GM21737 (cell line): ENCODE results near the gene TTC12.

ENCODE experiments used
- ATAC-seq: cut with Tn5 transposase; IDR thresholded peaks from one replicate; pipeline ENCODE4 v1.9.1; 2021; ENCODE audit warnings: mild to moderate bottlenecking, moderate library complexity; ENCODE audit not compliant: unreplicated experiment

Gene TTC12

GRCh38 chr11:113398669-113399430, 84.5 kb downstream of the TTC12 start:
- no peak for ATAC-seq

DNA sequence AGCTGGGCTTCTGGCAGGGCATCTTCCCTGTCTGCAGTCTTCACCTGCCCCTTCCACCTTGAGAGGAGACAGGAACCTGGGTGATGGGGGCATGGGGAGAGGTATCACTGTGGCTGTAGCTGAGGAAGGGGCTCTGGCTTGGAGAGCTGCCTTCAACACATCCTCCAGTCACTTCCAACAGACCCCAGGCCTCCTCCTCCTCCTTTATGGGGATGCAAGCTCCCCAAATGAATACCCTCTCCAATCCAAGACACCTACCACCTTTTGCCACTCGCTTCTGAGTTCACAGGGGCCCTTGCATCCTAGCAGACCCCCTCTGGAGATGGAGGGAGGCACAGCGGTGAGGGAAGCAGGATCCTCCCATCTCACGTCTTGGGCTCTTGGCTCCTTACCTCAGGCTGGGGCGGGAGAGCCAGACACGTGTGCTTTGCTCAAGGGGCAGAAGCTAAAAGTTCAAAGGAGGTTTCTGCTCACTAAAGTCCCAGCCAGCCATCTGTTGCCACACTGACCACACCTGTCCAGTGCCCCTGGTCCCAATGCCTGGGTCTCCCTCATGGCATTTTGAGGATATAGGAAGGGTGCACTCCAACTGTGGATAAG, 86.3 kb downstream of the TTC12 start:
- no peak for ATAC-seq

- ATAC-seq, result no peak
Observed at GRCh38 chr11:113401718-113402117, 87.3 kb downstream of the TTC12 start.

DNA sequence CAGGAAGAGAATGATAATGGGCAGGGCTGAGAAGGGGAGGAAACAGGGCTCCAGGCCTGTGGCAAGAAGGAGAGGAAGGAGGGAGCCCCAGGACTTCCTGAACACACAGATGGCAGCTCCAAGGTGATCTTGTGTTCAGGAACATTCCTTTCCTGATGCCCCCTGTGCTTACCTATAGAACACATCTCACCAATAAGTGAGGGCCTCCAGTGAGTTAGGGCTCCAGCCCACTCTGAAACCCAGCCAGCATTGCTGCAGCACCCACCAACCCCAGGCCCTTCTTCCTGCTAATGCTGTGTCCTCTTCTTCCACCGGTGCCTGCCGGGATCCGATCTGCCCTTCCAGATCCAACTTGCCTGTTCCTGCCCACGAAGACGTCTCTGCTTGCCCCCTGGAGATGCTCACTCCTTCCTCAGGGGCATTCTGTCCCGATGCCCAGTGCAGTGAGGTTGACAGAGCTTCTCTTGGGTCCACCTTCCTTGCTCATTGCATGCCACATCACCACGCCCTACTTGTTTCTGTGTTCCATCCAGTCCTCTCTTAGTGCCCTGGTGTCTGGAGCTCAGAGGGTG, 90.6 kb downstream of the TTC12 start:
- no peak for ATAC-seq

GRCh38 chr11:113405724-113406478, 91.5 kb downstream of the TTC12 start:
- ATAC-seq, result no peak

- no peak for ATAC-seq
Observed at GRCh38 chr11:113407163-113407562, 92.8 kb downstream of the TTC12 start.

GRCh38 chr11:113408206-113408605, 93.8 kb downstream of the TTC12 start:
- ATAC-seq, result no peak

GRCh38 chr11:113408887-113409286, 94.5 kb downstream of the TTC12 start:
- no peak for ATAC-seq

DNA sequence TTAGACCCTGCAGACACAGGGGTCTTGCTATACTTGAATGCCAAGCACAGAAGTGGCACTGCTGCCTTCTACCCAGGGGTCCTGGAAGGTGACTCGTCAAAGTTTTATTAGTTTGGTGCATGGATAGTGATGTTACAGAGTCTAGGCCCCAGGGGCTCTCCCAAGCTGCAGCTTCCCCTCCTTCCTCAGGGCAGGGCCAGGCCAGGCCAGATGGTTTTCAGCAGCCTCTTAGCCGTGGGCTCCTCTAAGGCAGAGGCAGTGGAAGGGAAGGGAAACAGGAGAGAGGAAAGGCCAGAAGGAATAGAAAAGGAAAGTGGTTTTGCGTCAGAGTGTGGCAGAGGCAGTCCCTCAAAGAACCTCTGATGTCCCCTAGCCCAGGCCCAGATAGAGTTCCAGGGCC, 95.1 kb downstream of the TTC12 start:
- ATAC-seq, result no peak

- ATAC-seq, result no peak
Observed at GRCh38 chr11:113410414-113411135, 96.2 kb downstream of the TTC12 start.

DNA sequence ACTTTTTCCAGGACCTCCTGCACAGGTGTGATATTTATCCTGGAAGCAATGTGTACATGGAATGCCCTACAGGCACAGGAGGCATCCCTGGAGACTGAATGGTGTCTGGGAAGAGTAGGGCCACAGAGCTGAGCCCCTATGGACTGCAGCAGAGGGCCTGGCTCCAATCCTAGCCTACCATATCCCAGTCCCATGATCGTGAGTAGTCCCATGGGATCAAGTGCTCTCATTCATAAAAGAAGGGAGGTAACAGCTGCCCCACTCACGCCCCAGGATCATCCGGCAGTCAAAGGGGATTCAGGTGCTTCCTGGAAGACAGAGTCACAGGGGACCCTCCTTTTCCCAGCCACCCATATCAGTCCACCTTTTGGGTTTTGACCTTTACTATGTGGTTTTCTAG, 97.2 kb downstream of the TTC12 start:
- ATAC-seq, result no peak

DNA sequence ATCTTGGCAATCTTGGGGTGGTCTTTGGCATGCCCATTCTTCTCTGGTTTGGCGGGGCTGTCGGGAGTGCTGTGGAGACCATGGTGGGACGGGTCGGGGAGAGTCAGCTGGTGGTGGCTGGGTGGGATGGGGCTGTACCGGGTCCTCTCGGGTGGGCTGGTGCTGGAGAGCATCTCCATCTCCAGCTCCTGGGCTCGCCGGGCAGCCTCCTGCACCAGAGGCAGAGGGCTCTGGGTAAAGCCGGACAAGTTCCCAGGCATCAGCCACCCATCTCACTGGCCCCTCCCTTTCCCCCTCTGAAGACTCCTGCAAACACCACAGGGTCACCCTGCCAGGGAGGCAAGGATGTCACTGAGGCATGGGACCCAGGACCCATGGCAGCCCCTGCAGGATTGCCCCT, 98.3 kb downstream of the TTC12 start:
- ATAC-seq, result no peak

DNA sequence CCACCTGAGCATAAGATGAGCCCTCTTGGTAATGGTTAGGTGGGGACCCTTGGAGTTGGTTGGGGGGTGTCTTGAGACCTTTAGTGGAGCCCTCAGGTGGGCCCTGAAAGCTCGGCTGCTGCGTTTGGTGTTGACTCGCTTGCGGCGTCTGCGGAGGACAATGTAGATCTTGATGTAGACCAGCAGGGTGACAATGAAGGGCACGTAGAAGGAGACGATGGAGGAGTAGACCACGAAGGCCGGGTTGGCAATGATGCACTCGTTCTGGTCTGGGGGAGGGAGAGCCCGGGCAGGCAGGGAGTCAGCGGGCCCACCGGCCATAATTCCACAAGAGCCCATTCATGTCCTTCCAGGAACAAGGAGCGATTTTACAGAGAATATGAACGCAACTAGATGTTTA, 101.0 kb downstream of the TTC12 start:
- no peak for ATAC-seq
